AG04449 (cell line): ENCODE results near the gene AHNAK.

Experiments
- CTCF ChIA-PET: fragments of 350-600 bp; formaldehyde crosslinking; extraction: SDS; loops from one replicate; lab custom pipeline; 2021; ENCODE audit warnings: antibody characterized with exemption; lab: Yijun Ruan, JAX
- POLR2A ChIA-PET: fragments of 400-600, 350-600 bp; formaldehyde crosslinking; extraction: SDS; loops from one replicate; lab custom pipeline; 2020; ENCODE audit warnings: antibody characterized with exemption, inconsistent platforms; lab: Yijun Ruan, JAX
- DNase-seq: peaks from one replicate; pipeline ENCODE4 v3.0.0-alpha.2; 2010; ENCODE audit warnings: low read depth, low spot score
- H3K4me3 ChIP-seq: 2 replicates; pipeline ENCODE4 v1.5.1; 2011; ENCODE audit warnings: low read depth, mild to moderate bottlenecking, control low read depth, low read length
- TF ChIP-seq, protein P1 (sequence below): IDR thresholded peaks from one replicate; pipeline ENCODE4 v1.5.1; 2011; ENCODE audit warnings: mild to moderate bottlenecking, moderate library complexity, low read length, control low read depth, inconsistent platforms; ENCODE audit not compliant: insufficient read depth; ENCODE audit errors: missing control alignments

AHNAK gene

GRCh38 chr11:62419943-62420342, 126.7 kb downstream of the AHNAK start:
- TF ChIP-seq, protein P1, sequence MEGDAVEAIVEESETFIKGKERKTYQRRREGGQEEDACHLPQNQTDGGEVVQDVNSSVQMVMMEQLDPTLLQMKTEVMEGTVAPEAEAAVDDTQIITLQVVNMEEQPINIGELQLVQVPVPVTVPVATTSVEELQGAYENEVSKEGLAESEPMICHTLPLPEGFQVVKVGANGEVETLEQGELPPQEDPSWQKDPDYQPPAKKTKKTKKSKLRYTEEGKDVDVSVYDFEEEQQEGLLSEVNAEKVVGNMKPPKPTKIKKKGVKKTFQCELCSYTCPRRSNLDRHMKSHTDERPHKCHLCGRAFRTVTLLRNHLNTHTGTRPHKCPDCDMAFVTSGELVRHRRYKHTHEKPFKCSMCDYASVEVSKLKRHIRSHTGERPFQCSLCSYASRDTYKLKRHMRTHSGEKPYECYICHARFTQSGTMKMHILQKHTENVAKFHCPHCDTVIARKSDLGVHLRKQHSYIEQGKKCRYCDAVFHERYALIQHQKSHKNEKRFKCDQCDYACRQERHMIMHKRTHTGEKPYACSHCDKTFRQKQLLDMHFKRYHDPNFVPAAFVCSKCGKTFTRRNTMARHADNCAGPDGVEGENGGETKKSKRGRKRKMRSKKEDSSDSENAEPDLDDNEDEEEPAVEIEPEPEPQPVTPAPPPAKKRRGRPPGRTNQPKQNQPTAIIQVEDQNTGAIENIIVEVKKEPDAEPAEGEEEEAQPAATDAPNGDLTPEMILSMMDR, result no peak
- CTCF ChIA-PET, result interaction anchor here (0.8 to 16.0 kb wide), 7 partner anchors 9 to 139 kb away, joined by 3 to 337 read pairs (median 4); partner anchors contain the start of gene AHNAK
- POLR2A ChIA-PET, result interaction anchor here (1.0 kb wide), 1 partner anchor 20 kb away, joined by 3 read pairs; no protein-coding TSS in a partner anchor
- H3K4me3 ChIP-seq, result no peak overlapping the region
- DNase-seq, result no peak

GRCh38 chr11:62419314-62419929, 127.2 kb downstream of the AHNAK start:
- POLR2A ChIA-PET, result interaction anchor here (1.0 kb wide), 1 partner anchor 19 kb away, joined by 3 read pairs; no protein-coding TSS in a partner anchor
- TF ChIP-seq, protein P1, result no peak
- DNase-seq, result no peak
- CTCF ChIA-PET, result interaction anchor here (0.8 to 16.0 kb wide), 7 partner anchors 9 to 139 kb away, joined by 3 to 337 read pairs (median 4); partner anchors contain the start of gene AHNAK
- H3K4me3 ChIP-seq, result no peak overlapping the region

GRCh38 chr11:62418733-62419132, 127.9 kb downstream of the AHNAK start, which contains the start of gene SCGB1A1:
TSS of gene SCGB1A1 (plus strand) at chr11:62419033. CDS start at chr11:62419096, 63 bp downstream.
- no peak within 1 kb of the TSS for H3K4me3 ChIP-seq
- POLR2A ChIA-PET, result no interaction called here
- TF ChIP-seq, protein P1, result no peak
- CTCF ChIA-PET, result interaction anchor here (1.2 to 16.0 kb wide), 4 partner anchors 13 to 140 kb away, joined by 4 to 337 read pairs (median 165); partner anchors contain the start of gene AHNAK
- no peak for DNase-seq

GRCh38 chr11:62418136-62418535, 128.5 kb downstream of the AHNAK start:
- POLR2A ChIA-PET, result no interaction called here
- TF ChIP-seq, protein P1, result no peak
- CTCF ChIA-PET, result interaction anchor here (2.1 to 16.0 kb wide), 3 partner anchors 24 to 141 kb away, joined by 10 to 337 read pairs (median 320); partner anchors contain the start of gene AHNAK
- no peak for DNase-seq
- no peak overlapping the region for H3K4me3 ChIP-seq

DNA sequence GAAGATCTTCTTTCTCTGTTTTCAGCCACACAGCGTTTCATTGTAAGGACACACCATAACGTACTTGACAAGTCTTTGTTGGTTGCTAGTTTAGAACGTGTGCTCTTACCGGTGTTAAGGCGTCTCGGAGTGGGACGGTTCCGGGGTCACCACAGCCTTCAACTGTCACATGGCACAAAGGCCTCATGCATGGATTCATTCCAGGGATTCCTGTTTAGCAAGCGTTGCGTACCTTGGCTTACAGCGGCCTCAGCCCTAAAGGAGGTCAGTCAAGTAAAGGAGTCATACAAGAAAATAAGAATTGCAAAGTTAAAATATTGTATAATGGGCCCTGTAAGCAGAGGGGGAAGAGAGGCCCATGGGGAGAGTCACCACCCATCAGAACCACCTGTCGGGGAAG, 130.0 kb downstream of the AHNAK start:
- TF ChIP-seq, protein P1, result no peak
- CTCF ChIA-PET, result interaction anchor here (1.0 to 16.0 kb wide), 4 partner anchors 8 to 142 kb away, joined by 3 to 337 read pairs (median 174); partner anchors contain the start of gene AHNAK
- POLR2A ChIA-PET, result interaction anchor here (0.6 kb wide), 1 partner anchor 149 kb away, joined by 7 read pairs; no protein-coding TSS in a partner anchor
- no peak for DNase-seq
- H3K4me3 ChIP-seq, result no peak overlapping the region
